ENCODE results near the gene GIMAP2. TPM values are rescaled to one million over a fixed set of nuclear protein-coding genes. Genes with fewer than 3 reads are reported as not detected.
"Not testable (repeated sequence)": the region's sequence is repeated elsewhere in the genome, so short reads cannot be mapped to it uniquely, and the experiment has no call there.

The GIMAP2 gene
- total and polyA plus RNA-seq, 8 donors: 14.7 to 30.6 (median 17.5) TPM

GRCh38 chr7:150675714-150676113 is 9.8 kb upstream of the GIMAP2 start:
- Histone ChIP-seq H3K4me1 (peaks cover 0 to 32% of the 10 kb centered on the region in 2 donors), H3K4me3 (no peak overlapping the region), H3K9me3 (no peaks in the 10 kb centered on the region), H3K27ac (peak overlapping the region; percentile 13 to 83), H3K36me3 (no peaks in the 10 kb centered on the region), H3K27me3 (no peaks in the 10 kb centered on the region)
- intact Hi-C loops (cut with DNase I): no loop called here
- no peak for TF ChIP-seq CTCF (IDR thresholded peaks at IDR 0.05)
- DNase-seq: no peak
- no peak for ATAC-seq

- ATAC-seq: peak; percentile 29
- Histone ChIP-seq H3K4me1 (peaks cover 0 to 32% of the 10 kb centered on the region in 2 donors), H3K27ac (peak overlapping the region; percentile 13 to 83)
- H3K4me3 ChIP-seq; DNase-seq; H3K27me3 ChIP-seq; H3K36me3 ChIP-seq; H3K9me3 ChIP-seq; intact Hi-C loops (cut with DNase I): not testable (repeated sequence)
These were observed 9.2 kb upstream of the GIMAP2 start for GRCh38 chr7:150676276-150676675.

- H3K4me3 ChIP-seq; H3K36me3 ChIP-seq; H3K27me3 ChIP-seq; H3K9me3 ChIP-seq; DNase-seq; ATAC-seq; intact Hi-C loops (cut with DNase I): not testable (repeated sequence)
- Histone ChIP-seq H3K27ac (peak overlapping the region in 1 of 2 donors; percentile 83), H3K4me1 (peaks cover 0 to 32% of the 10 kb centered on the region in 2 donors)
These were observed 8.7 kb upstream of the GIMAP2 start for GRCh38 chr7:150676854-150677253.

- Histone ChIP-seq H3K27ac (peak overlapping the region in 1 of 2 donors; percentile 8), H3K4me1 (peaks cover 0 to 32% of the 10 kb centered on the region in 2 donors)
- H3K4me3 ChIP-seq; H3K9me3 ChIP-seq; DNase-seq; H3K27me3 ChIP-seq; intact Hi-C loops (cut with DNase I); ATAC-seq; H3K36me3 ChIP-seq: not testable (repeated sequence)
These were observed 6.9 kb upstream of the GIMAP2 start for GRCh38 chr7:150678601-150679000.

- H3K36me3 ChIP-seq; H3K9me3 ChIP-seq; ATAC-seq; H3K27ac ChIP-seq; H3K4me3 ChIP-seq; DNase-seq; H3K27me3 ChIP-seq; intact Hi-C loops (cut with DNase I): not testable (repeated sequence)
- H3K4me1 ChIP-seq: peaks cover 0 to 47% of the 10 kb centered on the region in 2 donors
These were observed 5.1 kb upstream of the GIMAP2 start for GRCh38 chr7:150680364-150680763.

- Histone ChIP-seq H3K4me1 (peaks cover 0 to 51% of the 10 kb centered on the region in 2 donors), H3K9me3 (no peaks in the 10 kb centered on the region), H3K27me3 (no peaks in the 10 kb centered on the region), H3K4me3 (peak overlapping the region; percentile 43 to 65), H3K36me3 (peaks cover 0 to 20% of the 10 kb centered on the region in 2 donors), H3K27ac (peak overlapping the region; percentile 88 to 92)
- peak; percentile 63 for ATAC-seq
- TF ChIP-seq CTCF (IDR thresholded peaks at IDR 0.05): no peak
- no peak for DNase-seq
- intact Hi-C loops (cut with DNase I): no loop called here
These were observed 625 bp downstream of the GIMAP2 start for GRCh38 chr7:150686030-150686631.

GRCh38 chr7:150688630-150689029 is 3.1 kb downstream of the GIMAP2 start:
- no peaks in the 10 kb centered on the region for H3K9me3 ChIP-seq
- peaks cover 0 to 51% of the 10 kb centered on the region in 2 donors for H3K4me1 ChIP-seq
- H3K36me3 ChIP-seq: peaks cover 0 to 37% of the 10 kb centered on the region in 2 donors
- DNase-seq: no peak
- no peak overlapping the region for H3K27ac ChIP-seq
- no peak for TF ChIP-seq CTCF (IDR thresholded peaks at IDR 0.05)
- ATAC-seq: no peak
- intact Hi-C loops (cut with DNase I): no loop called here
- peak overlapping the region in 1 of 2 donors; percentile 28 for H3K4me3 ChIP-seq
- no peaks in the 10 kb centered on the region for H3K27me3 ChIP-seq

Measured in left lung (tissue), 10 donors.